ENCODE results near the gene B3GNT3. TPM values are rescaled to one million over a fixed set of nuclear protein-coding genes. Genes with fewer than 3 reads are reported as not detected.
A peak's percentile ranks its signal among the peaks of the same experiment; 100 is the strongest.

B3GNT3 gene
- total and polyA plus RNA-seq, 2 of the 4 experiments (the other 2 are of a cell fraction) = not detected

DNA sequence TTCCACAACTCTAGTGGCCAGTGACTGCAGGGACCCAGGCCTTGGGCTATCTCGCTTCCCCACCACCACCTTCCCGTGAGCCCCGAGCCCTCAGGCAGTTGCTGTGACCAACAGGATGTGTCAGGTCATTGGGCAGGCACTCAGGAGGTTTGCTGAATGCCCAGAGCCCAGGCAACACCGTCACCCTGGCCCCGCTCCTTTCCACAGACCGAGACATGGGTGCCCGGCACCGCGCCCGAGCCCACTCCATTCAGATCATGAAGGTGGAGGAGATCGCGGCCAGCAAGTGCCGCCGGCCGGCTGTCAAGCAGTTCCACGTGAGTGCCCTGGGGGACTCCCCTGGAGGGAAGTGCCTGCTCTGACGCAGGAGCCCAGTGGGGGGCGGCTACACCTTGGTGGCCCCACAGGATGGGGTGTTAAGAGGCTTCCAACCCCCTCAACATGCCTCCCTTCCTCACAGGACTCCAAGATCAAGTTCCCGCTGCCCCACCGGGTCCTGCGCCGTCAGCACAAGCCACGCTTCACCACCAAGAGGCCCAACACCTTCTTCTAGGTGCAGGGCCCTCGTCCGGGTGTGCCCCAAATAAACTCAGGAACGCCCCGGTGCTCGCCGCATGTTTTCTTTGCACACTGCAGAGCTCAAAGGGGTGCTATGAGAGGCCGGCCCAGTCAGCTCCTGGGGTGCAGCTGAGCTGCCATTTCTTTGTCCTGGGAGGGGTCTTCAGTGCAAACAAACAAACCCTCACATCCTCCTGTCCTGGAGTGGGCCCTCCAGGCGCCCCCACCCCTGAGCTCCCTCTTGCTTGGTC, 68.0 kb downstream of the B3GNT3 start:
- Histone ChIP-seq H2BK15ac (ENCODE audit: low read depth, low read length) (no peak overlapping the region), H2BK20ac (ENCODE audit: low read depth, low read length) (no peak overlapping the region), H3K18ac (ENCODE audit: low read depth, low read length) (no peak overlapping the region), H3K27ac (ENCODE audit: insufficient read depth, low read length) (no peak overlapping the region), H2AFZ (replicated peaks; ENCODE audit: low read length, poor library complexity) (no peak overlapping the region), H3K4me1 (ENCODE audit: control insufficient read depth, insufficient read depth, low read length) (peaks cover 7% of the 10 kb centered on the region), H3K79me1 (ENCODE audit: low read depth in 1 of 2, low read length in 2 of 2) (peaks cover 12 to 48% of the 10 kb centered on the region in 2 experiments; a peak in 3 of 4 replicates), H4K5ac (ENCODE audit: low read depth, low read length) (no peak overlapping the region), H3K14ac (replicated peaks; ENCODE audit: low read depth, low read length) (no peak overlapping the region), H2BK5ac (ENCODE audit: low read depth, low read length, poor library complexity, severe bottlenecking) (no peak overlapping the region), H3K4me3 (ENCODE audit: insufficient read depth, low read depth, low read length) (no peak overlapping the region), H3K4ac (ENCODE audit: low read depth, low read length) (no peak overlapping the region), H2AK9ac (replicated peaks; ENCODE audit: low read depth, low read length, poor library complexity) (peak overlapping the region; percentile 58), H3K23ac (ENCODE audit: low read depth, low read length) (no peak overlapping the region), H2AK5ac (ENCODE audit: low read depth, low read length) (no peak overlapping the region), H3K9me3 (ENCODE audit: control insufficient read depth, insufficient read depth, low read length) (no peaks in the 10 kb centered on the region), H4K91ac (ENCODE audit: insufficient read depth, low read depth, low read length) (no peak overlapping the region), H3K9ac (ENCODE audit: low read depth, low read length) (no peak overlapping the region), H3K27me3 (ENCODE audit: control insufficient read depth, insufficient read depth, low read length) (no peaks in the 10 kb centered on the region), H3K36me3 (ENCODE audit: control insufficient read depth, insufficient read depth, low read length) (peaks cover 43% of the 10 kb centered on the region), H3K4me2 (ENCODE audit: low read depth, low read length) (no peak overlapping the region), H4K20me1 (ENCODE audit: insufficient read depth, low read length) (peaks cover 62% of the 10 kb centered on the region), H3K9me1 (ENCODE audit: insufficient read depth, low read length) (peaks cover 12% of the 10 kb centered on the region; the same call in 1 of the 2 replicates), H4K8ac (ENCODE audit: low read depth in 2 of 2, low read length in 2 of 2) (no peak overlapping the region), H2BK120ac (ENCODE audit: low read depth, low read length) (no peak overlapping the region), H3K56ac (ENCODE audit: extremely low read depth, insufficient read depth, low read length) (no peak overlapping the region)
- ATAC-seq (ENCODE audit: low read depth) = no peak
- 94% methylated on average over 5 of the region's 31 CpGs; no CpG with 5 or more reads in 1 of the 2 experiments for WGBS, 2 experiments (ENCODE audit: extremely low coverage in 2 of 2, insufficient read length in 1 of 2)
- in situ Hi-C loops (cut with MboI; ENCODE audit: low sequenced_read_pairs) = no loop called here
- BruUV-seq (replicated peaks) = no TSS peak
- POLR2A ChIA-PET (ENCODE audit: unreplicated experiment) = no interaction called here
- intact Hi-C loops (cut with micrococcal nuclease) = no loop called here
- CTCF ChIA-PET = no interaction called here
- TF ChIP-seq SMC3 (IDR thresholded peaks at IDR 0.05; ENCODE audit: low read depth, low read length) (no peak), MAZ (IDR thresholded peaks at IDR 0.05; ENCODE audit: borderline replicate concordance, low read depth, low read length) (no peak), RFX5 (IDR thresholded peaks at IDR 0.05; ENCODE audit: low read depth, low read length) (no peak), NFE2L2 (IDR thresholded peaks at IDR 0.05; ENCODE audit: low read depth, low read length) (no peak), CEBPB (IDR thresholded peaks at IDR 0.05; ENCODE audit: low read depth, low read length) (no peak), BHLHE40 (IDR thresholded peaks at IDR 0.05; ENCODE audit: low read depth, low read length) (no peak)
- TF ChIP-seq, protein P1, sequence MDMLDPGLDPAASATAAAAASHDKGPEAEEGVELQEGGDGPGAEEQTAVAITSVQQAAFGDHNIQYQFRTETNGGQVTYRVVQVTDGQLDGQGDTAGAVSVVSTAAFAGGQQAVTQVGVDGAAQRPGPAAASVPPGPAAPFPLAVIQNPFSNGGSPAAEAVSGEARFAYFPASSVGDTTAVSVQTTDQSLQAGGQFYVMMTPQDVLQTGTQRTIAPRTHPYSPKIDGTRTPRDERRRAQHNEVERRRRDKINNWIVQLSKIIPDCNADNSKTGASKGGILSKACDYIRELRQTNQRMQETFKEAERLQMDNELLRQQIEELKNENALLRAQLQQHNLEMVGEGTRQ (IDR thresholded peaks at IDR 0.05; ENCODE audit: low read depth, low read length) = no peak
- dilution Hi-C loops (cut with HindIII; ENCODE audit: low sequenced_read_pairs, unreplicated experiment) = no loop called here
- DNase-seq = no peak

Small RNAs within 50 kb of the gene (microRNA-seq; reads per million reads assigned to microRNA genes)
- gene SNORA68 (ENCODE audit: insufficient read depth, insufficient read length) = not detected

Small RNAs within 50 kb of the gene (small RNA-seq; reads per million reads assigned to genes)
- 0 reads per million in 5 experiments for gene SNORA68

Other genes with a start within 250 kb of the B3GNT3 start
- gene COLGALT1, start 239.5 kb upstream of the B3GNT3 start, total RNA-seq (2012; rRNA removed) = 74.2 and 77.1 TPM in 2 replicates
- gene COLGALT1, start 239.5 kb upstream of the B3GNT3 start, polyA plus RNA-seq (2012; rRNA removed) = 117 and 124 TPM in 2 replicates
- under 0.01 and 0.18 TPM in 2 replicates for gene UNC13A, start 106.8 kb upstream of the B3GNT3 start, total RNA-seq (2012; rRNA removed)
- 0.16 and 0.22 TPM in 2 replicates for gene UNC13A, start 106.8 kb upstream of the B3GNT3 start, polyA plus RNA-seq (2012; rRNA removed)
- 6.1 and 10.6 TPM in 2 replicates for gene MAP1S, start 75.7 kb upstream of the B3GNT3 start, total RNA-seq (2012; rRNA removed)
- 48.6 and 50.1 TPM in 2 replicates for gene MAP1S, start 75.7 kb upstream of the B3GNT3 start, polyA plus RNA-seq (2012; rRNA removed)
- 0.18 and 0.28 TPM in 2 replicates for gene FCHO1, start 43.7 kb upstream of the B3GNT3 start, total RNA-seq (2012; rRNA removed)
- 1.0 and 1.7 TPM in 2 replicates for gene FCHO1, start 43.7 kb upstream of the B3GNT3 start, polyA plus RNA-seq (2012; rRNA removed)
- gene INSL3, start 26.4 kb downstream of the B3GNT3 start, total RNA-seq (2012; rRNA removed) = not detected in 2 replicates
- gene INSL3, start 26.4 kb downstream of the B3GNT3 start, polyA plus RNA-seq (2012; rRNA removed) = not detected in 2 replicates
- gene JAK3, start 52.8 kb downstream of the B3GNT3 start, total RNA-seq (2012; rRNA removed) = 0.28 and 0.36 TPM in 2 replicates
- gene JAK3, start 52.8 kb downstream of the B3GNT3 start, polyA plus RNA-seq (2012; rRNA removed) = 1.2 and 1.5 TPM in 2 replicates
- 1,241 and 1,351 TPM in 2 replicates for gene RPL18A, start 64.8 kb downstream of the B3GNT3 start, total RNA-seq (2012; rRNA removed)
- gene RPL18A, start 64.8 kb downstream of the B3GNT3 start, polyA plus RNA-seq (2012; rRNA removed) = 1,735 and 2,064 TPM in 2 replicates
- gene SLC5A5, start 76.8 kb downstream of the B3GNT3 start, total RNA-seq (2012; rRNA removed) = not detected in 2 replicates
- gene SLC5A5, start 76.8 kb downstream of the B3GNT3 start, polyA plus RNA-seq (2012; rRNA removed) = not detected in 2 replicates
- 29.4 and 30.1 TPM in 2 replicates for gene CCDC124, start 137.9 kb downstream of the B3GNT3 start, total RNA-seq (2012; rRNA removed)
- 112 and 148 TPM in 2 replicates for gene CCDC124, start 137.9 kb downstream of the B3GNT3 start, polyA plus RNA-seq (2012; rRNA removed)
- under 0.01 TPM in 1 of 2 replicates, not detected in the other for gene KCNN1, start 172.0 kb downstream of the B3GNT3 start, total RNA-seq (2012; rRNA removed)
- 0.09 and 0.36 TPM in 2 replicates for gene KCNN1, start 172.0 kb downstream of the B3GNT3 start, polyA plus RNA-seq (2012; rRNA removed)
- 1.4 and 1.9 TPM in 2 replicates for gene ARRDC2, start 213.0 kb downstream of the B3GNT3 start, total RNA-seq (2012; rRNA removed)
- 4.5 and 4.9 TPM in 2 replicates for gene ARRDC2, start 213.0 kb downstream of the B3GNT3 start, polyA plus RNA-seq (2012; rRNA removed)